HepG2 (cell line): ENCODE data around the gene IGF2. TPM values are rescaled to one million over a fixed set of nuclear protein-coding genes. Genes with fewer than 3 reads are reported as not detected.

Experiments used
- E2F1 ChIP-seq: sonication (generic); formaldehyde crosslinking; IDR thresholded peaks from 2 replicates; pipeline ENCODE4 v1.5.0; 2020; ENCODE audit warnings: missing genetic modification reagents
- GRHL1 ChIP-seq: sonication (generic); formaldehyde crosslinking; conservative IDR thresholded peaks from 2 replicates; pipeline ENCODE4 v1.8.0; 2022; ENCODE audit warnings: missing genetic modification reagents
- PATZ1 ChIP-seq: sonication (generic); formaldehyde crosslinking; IDR thresholded peaks from 2 replicates; pipeline ENCODE4 v1.4.0; 2020; ENCODE audit warnings: missing genetic modification reagents
- POGK ChIP-seq: sonication (generic); formaldehyde crosslinking; conservative IDR thresholded peaks from 2 replicates; pipeline ENCODE4 v1.8.0; 2022; ENCODE audit warnings: mild to moderate bottlenecking, moderate library complexity, missing genetic modification reagents
- PRDM4 ChIP-seq: sonication (generic); formaldehyde crosslinking; IDR thresholded peaks from 2 replicates; pipeline ENCODE4 v1.9.0; 2021; ENCODE audit warnings: missing genetic modification reagents, borderline replicate concordance
- U2AF1 ChIP-seq: fragments of 200-400 bp; formaldehyde crosslinking; optimal IDR thresholded peaks from 2 replicates; pipeline ENCODE3; 2017; ENCODE audit warnings: mild to moderate bottlenecking, low read depth, low read length
- ZBTB33 ChIP-seq: sonication (generic); formaldehyde crosslinking; IDR thresholded peaks from 2 replicates; pipeline ENCODE4 v1.4.0; 2020; ENCODE audit warnings: missing genetic modification reagents
- ZIK1 ChIP-seq: sonication (generic); formaldehyde crosslinking; IDR thresholded peaks from 2 replicates; pipeline ENCODE4 v1.5.0; 2020; ENCODE audit warnings: mild to moderate bottlenecking, low read depth, missing genetic modification reagents, borderline replicate concordance
- ZNF251 ChIP-seq: sonication (generic); formaldehyde crosslinking; IDR thresholded peaks from 2 replicates; pipeline ENCODE4 v1.9.0; 2021; ENCODE audit warnings: mild to moderate bottlenecking, missing genetic modification reagents
- ZNF282 ChIP-seq: fragments of 450-650 bp; IDR thresholded peaks from 2 replicates; pipeline ENCODE4 v1.6.1; 2018; ENCODE audit not compliant: partially characterized antibody
- ZNF629 ChIP-seq: sonication (generic); formaldehyde crosslinking; conservative IDR thresholded peaks from 2 replicates; pipeline ENCODE4 v1.5.0; 2020; ENCODE audit warnings: missing genetic modification reagents
- ZNF691 ChIP-seq: sonication (generic); formaldehyde crosslinking; IDR thresholded peaks from 2 replicates; pipeline ENCODE4 v1.4.0; 2020; ENCODE audit warnings: missing genetic modification reagents, low read depth, mild to moderate bottlenecking, borderline replicate concordance
- polyA plus RNA-seq, 8 experiments: library from polyadenylated mRNA; depleted of rRNA in 3 of 8; stranded (reverse) in 7 of 8; unstranded in 1 of 8; fragments of >200 nt; fragmentation: Illumina TruSeq in 4 of 8; extraction: Trizol in 4 of 8; gene quantifications; 2 replicates each; pipeline versions ENCODE4 v1.2.1 to v1.2.3, GENCODE V29; 2011 to 2016; ENCODE audit warnings: low read depth in 4 of 8, missing spikeins in 1 of 8, mixed read lengths in 1 of 8; ENCODE audit not compliant: insufficient read depth in 1 of 8
- total RNA-seq, 5 experiments: library from RNA; depleted of rRNA; stranded (reverse); fragments of >200 nt; fragmentation: Illumina TruSeq; extraction: Trizol; gene quantifications; 2 replicates each; pipeline ENCODE4 v1.2.3, GENCODE V29; 2016; ENCODE audit warnings: low read depth in 1 of 5

IGF2 gene
- total and polyA plus RNA-seq, 2 of the 13 experiments (the other 11 are each of a cell fraction or from before 2014, with no cell fraction given), result 79.1 to 254 TPM

- TF ChIP-seq ZBTB33 (CRISPR knock-in tag) (no peak), ZNF282 (no peak), POGK (CRISPR knock-in tag) (no peak), ZNF251 (CRISPR knock-in tag) (no peak), ZNF629 (no peak), ZNF691 (peak; percentile 46; the same call in 1 of the 2 replicates), GRHL1 (CRISPR knock-in tag) (no peak), PATZ1 (CRISPR knock-in tag) (peak; percentile 77), ZIK1 (CRISPR knock-in tag) (no peak), E2F1 (CRISPR knock-in tag) (no peak), U2AF1 (no peak), PRDM4 (CRISPR knock-in tag) (no peak)
These were observed 36.9 kb downstream of the IGF2 start (continued) for GRCh38 chr11:2102132-2102882.
